Suppressor macrophage treated with lipopolysaccharide for 4 hours (primary cell): ENCODE measurements around the gene ZNF695.
"Not testable (repeated sequence)": the region's sequence is repeated elsewhere in the genome, so short reads cannot be mapped to it uniquely, and the experiment has no call there.

Source experiments
- DNase-seq: peaks from one replicate; pipeline ENCODE4 v3.0.0-alpha.2; 2020

ZNF695 gene

DNA sequence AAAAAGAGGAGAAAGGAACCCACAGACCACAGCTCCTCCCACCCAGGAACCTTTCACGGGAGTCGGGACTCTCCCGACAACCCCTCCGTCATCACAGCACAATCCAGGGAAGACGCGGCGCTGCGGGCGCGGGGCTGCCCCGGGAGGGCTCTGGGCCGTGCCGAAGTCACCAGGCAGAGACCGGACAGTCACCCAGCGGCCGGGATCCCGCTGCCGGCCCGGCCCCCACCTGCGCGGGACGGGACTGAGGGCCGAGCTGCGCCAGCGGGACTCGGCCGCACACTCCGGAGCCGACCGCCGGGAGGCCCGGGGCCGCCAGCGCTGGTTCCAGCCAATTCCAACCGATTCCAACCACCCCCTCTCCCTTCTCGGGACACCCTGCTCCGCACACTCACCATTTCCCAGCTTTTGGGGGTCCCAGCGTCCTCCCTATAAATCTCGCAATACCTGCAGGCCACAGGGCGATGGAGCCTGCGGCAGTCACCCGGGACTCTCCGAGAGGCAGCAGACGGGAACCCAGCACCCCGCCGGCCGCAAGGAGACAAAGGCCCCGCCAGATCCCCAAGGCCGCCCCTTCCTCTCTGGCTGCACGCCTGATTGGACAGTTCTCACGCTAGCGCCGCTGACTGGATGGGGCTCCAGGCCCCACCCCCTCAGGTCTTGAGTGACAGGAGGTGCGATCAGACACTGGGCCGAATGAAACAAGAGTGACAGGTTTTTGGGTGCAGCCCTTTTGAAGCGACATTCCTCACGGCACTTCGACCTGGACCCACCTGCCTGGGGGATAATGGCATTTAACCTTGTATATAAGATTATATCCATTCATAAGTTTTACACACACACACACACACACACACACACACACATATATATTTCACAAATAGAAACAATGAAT lies at the start of gene ZNF695:
Gene ZNF695 (minus strand): TSS at position 547 of the 895 bp plus-strand sequence. CDS start 149 bp downstream, at position 398.
- peak; percentile 93 for DNase-seq

DNA sequence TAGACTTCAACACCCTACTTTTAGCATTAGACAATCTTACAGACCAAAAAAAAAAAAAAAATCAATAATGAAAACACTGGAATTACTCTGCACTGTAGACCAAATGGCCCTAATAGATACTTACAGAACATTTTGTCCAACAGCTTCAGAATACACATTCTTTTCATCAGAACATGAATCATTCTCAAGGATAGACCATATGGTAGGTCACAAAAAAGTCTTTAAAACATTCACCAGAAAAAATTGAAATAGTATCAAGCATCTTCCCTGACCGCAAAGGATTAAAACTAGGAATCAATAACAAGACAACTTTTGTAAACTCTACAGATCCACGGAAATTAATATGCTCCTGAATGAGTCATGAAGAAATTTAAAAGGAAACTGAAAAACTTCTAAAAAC lies 48.2 kb upstream of the ZNF695 start:
- DNase-seq, result no peak

DNA sequence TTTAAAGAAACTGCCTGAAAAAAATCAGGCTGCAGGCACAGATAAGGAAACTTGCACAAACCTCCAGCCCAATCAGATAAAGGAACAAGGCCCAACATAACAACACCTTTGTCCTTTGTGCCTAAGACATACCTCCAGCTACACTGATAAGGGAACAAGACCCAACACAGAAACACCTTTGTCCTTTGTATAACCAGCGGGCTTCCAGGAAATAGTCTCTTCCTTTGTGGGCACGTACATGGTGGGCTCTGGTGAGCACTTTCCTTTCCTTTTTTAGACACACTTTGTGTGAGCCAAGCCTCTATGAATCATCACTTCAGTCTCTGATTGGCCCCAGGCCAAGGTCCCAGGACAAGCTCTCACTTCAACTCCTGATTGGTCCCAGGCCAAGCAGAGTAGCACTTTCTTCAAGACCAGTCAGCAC lies 47.1 kb upstream of the ZNF695 start:
- no peak for DNase-seq

DNA sequence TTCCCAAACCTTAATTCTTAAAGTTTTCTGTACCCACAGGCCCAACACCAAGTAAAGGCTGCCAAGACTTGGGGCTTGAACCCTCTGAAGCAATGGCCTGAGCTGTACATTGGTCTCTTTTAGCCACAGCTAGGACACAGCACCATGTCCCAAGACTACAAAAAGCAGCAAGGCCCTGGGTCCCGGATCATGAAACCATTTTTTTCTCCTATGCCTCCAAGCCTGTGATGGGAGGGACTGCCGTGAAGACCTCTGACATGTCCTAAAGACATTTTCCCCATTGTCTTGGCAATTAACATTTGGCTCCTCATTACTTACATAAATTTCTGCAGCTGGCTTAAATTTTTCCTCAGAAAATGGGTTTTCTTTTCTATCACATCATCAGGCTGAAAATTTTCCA lies 39.8 kb upstream of the ZNF695 start:
- DNase-seq, result no peak

DNA sequence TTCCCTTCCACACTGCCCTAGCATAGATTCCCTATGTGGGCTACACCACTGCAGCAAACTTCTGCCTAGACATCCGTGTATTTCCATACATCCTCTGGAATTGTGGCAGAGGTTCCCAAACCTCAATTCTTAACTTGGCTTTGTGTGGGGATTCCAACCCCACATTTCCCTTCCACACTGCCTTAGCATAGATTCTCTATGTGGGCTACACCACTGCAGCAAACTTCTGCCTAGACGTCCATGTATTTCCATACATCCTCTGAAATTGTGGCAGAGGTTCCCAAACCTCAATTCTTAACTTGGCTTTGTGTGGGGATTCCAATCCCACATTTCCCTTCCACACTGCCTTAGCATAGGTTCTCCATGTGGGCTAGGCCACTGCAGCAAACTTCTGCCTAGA lies 39.4 kb upstream of the ZNF695 start:
- no peak for DNase-seq

DNA sequence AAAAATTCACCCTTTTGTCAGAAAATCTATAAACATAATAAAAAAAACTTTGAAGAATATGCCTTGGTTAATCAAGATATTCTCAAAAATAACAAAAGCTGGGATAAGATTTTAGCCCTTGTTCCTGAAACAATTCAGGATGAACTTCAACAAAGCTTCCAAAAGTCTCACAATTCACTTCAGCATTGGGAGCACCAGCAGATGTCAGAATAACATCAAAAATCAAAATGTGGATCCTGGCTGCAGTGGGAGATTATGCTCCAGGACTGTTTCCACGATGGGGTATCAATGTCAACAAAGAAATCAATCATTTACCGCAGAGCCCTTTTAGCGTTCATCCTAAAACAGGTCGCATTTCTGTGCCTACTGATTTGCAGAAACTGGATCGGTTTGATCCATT lies 35.5 kb upstream of the ZNF695 start:
- DNase-seq, result no peak

DNA sequence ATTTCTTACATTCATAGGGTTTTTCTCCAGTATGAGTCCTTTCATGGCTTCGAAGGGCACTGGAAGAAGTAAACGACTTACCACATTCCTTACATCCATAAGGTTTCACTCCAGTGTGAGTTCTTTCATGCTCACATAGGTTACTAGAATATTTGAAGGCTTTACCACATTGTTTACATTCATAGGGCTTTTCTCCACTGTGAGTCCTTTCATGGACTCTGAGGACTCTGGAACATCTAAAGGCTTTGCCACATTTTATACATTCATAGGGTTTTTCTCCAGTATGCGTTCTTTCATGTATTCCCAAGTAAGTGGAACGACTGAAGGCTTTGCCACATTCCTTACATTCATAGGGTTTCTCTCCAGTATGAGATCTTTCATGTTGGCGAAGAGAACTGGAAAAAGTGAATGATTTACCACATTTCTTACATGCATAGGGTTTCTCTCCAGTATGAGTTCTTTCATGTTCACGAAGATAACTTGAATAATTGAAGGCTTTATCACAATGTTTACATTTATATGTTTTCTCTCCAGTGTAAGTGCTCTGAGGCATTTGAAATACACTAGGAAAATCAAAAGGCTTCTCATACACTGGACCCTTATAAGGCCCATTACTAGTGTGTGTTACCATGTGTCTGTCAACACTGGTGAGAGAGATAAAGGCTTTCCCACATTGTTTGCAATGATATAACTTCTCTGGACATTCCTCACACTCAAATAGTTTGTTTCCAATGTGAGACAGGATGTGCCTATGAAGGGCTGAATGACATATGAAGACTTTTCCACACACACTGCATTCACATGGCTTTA lies 29.9 kb upstream of the ZNF695 start:
- DNase-seq, result no peak

DNA sequence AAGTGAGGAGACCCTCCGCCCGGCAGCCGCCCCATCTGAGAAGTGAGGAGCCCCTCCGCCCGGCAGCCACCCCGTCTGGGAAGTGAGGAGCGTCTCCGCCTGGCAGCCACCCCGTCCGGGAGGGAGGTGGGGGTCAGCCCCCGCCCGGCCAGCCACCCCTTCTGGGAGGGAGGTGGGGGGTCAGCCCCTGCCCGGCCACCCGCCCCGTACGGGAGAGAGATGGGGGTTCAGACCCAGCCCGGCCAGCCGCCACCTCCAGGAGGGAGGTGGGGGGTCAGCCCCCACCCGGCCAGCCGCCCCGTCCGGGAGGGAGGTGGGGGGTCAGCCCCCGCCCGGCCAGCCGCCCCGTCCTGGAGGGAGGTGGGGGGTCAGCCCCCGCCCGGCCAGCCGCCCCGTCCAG lies 24.4 kb upstream of the ZNF695 start:
- DNase-seq, result not testable (repeated sequence)

DNA sequence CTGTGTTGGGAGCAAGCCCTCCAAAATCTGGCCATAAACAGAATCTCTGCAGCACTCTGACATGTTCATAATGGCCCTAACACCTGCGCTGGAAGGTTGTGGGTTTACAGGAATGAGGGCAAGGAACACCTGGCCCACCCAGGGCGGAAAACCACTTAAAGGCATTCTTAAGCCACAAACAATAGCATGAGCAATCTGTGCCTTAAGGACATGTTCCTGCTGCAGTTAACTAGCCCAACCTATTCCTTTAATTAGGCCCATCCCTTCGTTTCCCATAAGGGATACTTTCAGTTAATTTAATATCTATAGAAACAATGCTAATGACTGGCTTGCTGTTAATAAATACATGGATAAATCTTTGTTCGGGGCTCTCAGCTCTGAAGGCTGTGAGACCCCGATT lies 16.8 kb upstream of the ZNF695 start:
- DNase-seq, result not testable (repeated sequence)

DNA sequence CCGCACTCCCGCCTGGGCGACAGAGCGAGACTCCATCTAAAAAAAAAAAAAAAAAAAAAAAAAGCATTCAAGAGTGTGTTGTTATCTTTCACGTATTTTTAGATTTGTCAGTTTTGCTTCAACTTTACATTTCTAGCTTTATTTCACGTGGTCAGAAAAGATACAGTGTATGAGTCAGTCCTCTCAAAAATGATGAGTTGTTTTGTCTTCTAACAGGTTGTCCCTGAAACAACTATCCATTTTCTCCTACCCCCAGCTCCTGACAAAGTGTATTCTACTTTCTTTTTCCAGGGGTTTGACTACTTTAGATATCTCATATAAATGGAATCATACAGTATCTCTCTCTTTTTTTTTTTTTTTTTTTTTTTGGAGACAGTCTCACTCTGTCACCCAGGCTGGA lies 5.5 kb upstream of the ZNF695 start:
- no peak for DNase-seq

DNA sequence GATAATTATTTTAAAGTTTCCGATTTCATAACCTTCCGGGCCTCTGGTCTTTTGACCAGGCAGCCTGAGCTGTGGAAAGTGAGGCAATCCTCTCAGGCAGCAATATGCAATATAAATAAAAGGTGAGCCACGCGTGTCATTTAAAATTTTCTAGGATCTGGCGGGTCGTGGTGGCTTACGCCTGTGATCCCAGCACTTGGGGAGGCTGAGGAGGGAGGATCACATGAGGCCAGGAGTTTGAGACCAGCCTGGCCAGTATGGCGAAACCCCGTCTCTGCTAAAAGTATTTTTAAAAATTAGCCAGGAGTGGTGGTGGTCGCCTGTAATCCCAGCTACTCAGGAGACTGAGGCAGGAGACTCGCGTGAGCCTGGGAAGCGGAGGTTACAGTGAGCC lies 546 bp upstream of the ZNF695 start:
- DNase-seq, result no peak

DNA sequence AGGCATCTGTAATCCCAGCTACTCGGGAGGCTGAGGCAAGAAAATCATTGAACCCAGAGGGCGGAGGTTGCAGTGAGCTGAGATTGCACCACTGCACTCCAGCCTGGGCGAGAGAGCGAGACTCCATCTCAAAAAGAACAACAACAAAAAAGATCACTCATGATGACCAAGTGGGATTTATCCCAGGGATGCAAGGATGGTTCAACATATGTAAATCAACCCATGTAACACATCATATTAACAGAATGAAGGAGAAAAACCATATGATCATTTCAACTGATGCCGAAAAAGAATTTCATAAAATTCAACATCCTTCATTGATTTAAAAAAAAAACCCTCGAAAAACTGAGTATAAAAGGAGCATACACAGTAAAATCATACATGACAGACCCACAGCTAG lies 3.8 kb downstream of the ZNF695 start:
- not testable (repeated sequence) for DNase-seq

DNA sequence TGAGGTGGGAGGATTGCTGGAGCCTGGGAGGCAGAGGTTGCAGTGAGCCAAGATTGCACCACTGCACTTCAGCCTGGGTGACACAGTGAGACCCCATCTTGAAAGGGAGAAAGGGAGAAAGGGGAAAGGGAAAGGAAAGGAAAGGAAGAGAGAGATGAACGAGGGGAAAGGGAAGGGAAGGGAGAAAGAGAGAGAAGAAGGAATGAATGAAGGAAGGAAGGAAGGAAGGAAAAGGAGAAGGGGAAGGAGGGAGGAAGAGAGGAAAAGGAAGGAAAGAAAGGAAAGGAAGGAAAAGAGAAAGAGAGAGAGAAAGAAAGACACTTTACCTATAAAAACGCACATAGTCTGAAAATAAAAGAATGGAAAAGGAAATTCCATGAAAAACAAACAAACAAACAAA lies 18.0 kb downstream of the ZNF695 start:
- DNase-seq, result no peak

DNA sequence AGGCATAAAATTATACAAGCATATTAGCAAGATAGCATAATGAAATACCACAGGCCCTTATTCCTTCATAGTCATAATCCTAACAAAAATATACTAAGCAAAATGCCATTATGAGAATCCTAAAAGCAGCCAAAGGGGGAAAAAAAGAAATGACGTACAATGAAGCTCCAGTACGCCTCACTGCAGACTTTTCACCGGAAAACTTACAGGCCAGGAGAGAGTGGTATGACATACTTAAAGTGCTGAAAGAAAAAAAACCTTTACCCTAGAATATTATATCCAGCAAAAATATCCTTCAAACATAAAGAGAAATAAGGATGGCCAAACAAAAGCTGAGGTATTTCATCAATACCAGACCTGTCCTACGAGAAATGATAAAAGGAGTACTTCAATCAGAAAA lies 19.5 kb downstream of the ZNF695 start:
- no peak for DNase-seq

DNA sequence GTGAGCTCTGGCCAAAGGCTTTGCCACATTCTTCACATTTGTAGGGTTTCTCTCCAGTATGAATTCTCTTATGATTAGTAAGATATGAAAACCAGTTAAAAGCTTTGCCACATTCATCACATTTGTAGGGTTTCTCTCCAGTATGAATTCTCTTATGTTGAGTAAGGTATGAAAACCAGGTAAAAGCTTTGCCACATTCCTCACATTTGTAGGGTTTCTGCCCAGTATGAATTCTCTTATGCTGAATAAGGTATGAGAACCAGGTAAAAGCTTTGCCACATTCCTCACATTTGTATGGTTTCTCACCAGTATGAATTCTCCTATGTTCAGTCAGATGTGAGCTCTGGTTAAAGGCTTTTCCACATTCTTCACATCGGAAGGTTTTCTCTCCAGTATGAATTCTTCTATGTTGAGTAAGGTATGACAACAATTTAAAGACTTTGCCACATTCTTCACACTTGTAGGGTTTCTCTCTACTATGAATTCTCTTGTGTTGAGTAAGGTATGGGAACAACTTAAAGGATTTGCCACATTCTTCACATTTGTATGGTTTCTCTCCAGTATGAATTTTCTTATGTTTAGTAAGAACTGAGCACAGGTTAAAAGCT lies 20.7 kb downstream of the ZNF695 start:
- no peak for DNase-seq

DNA sequence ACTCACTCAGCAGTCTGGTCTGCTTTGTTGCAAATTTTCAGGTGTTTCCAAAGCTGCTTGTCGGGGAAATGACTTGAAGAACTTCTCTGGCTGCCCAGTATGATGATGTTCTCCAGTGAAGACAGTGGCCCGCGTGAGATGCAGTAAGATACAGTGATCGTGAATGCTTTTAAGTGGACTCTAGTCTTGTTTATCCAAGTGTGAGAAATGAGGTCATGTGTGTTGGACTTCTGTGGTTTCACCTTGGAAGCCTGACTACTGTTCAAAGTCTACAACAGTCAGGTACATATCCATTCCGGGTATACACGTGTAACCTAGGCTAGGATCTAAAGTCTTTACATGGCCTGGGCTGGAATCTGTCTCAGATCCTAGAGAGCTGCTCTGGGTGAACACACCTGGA lies 29.1 kb downstream of the ZNF695 start:
- DNase-seq, result no peak

DNA sequence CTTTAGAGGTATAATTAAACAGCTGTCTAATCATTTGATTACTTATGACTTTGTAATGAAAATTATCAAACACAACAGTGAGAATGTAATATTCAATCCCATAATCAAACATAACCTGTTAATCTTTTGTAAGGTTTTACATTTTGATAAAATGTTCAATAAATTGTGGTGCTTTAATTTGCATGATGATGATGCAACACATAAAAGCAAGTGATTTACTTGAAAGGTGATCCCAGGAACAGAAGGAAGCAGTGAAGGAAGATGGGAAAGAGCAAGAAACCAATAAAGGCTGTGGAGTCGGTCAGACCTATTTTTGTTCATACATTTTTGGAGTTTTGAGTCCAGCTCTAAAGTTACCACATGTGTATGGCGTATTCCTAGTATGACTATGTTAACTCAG lies 29.6 kb downstream of the ZNF695 start:
- no peak for DNase-seq

DNA sequence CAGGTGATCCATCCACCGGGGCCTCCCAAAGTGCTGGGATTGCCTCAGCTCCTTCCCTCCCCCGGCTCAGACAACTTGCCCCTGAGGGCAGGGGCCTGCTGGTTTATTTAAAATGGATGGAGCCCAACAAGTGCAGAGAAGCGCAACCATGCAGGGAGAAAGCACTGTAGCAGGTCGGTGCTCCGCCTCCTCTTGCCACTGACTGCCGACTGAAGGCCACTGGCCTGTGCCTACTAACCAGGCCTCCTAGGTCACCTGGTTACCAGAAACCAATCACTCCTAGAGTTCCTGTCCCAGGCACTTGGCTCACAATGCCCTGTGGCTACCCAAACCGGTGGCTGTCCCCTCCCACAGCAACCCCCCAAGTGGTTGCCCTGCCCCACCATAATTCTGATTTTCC lies 35.9 kb downstream of the ZNF695 start:
- DNase-seq, result no peak

DNA sequence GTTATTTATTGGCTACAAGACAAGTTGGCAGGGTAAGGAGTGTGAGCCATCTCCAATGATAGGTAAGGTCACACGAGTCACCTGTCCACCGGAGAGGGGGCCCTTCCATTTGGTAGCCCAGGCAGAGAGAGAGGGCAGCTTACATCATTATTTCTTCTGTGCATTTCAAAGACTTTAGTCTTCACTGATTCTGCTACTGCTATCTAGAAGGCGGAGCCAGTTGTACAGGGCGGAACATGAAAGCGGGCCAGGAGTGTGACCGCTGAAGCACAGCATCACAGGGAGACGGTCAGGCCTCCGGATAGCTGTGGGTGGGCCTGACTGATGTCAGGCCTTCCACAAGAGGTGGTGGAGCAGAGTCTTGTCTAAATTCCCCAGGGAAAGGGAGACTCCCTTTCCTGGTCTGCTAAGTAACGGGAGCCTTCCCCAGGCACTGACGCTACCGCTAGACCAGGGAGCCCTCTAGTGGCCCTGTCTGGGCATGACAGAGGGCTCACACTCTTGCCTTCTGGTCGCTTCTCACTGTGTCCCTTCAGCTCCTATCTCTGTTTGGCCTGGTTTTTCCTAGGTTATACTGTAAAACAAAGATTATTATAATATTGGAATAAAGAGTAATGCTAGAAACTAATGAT lies 36.7 kb downstream of the ZNF695 start:
- peak; percentile 49 for DNase-seq

DNA sequence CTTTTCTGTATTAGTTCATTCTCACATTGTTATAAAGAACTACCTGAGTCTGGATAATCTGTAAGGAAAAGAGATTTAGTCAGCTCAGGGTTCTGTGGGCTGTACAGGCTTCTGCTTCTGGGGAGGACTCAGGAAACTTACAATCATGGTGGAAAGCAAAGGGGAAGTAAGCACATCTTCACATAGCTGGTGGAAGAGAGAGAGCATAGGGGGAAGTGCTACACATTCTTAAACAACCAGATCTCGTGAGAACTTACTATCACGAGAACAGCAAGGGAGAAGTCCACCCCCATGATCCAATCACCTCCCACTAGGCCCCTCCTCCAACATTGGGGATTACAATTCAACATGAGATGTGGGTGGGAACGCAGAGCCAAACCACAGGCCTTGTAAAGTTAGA lies 38.2 kb downstream of the ZNF695 start:
- no peak for DNase-seq

DNA sequence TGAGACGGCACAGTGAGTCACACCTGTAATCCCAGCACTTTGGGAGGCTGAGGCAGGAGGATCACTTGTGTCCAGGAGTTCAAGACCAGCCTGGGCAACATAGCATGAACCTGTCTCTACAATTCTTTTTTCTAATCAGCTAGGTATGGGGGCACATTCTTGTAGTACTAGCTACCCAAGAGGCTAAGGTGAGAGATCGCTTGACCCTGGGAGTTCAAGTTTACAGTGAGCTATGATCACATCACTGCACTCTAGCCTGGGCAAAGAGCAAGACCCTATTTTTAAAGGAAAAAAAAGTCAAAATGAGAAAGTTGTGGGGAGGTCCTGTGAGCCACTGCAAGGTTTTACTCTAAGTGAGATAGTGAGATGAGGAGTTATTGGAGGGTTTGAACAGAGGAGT lies 41.4 kb downstream of the ZNF695 start:
- no peak for DNase-seq

DNA sequence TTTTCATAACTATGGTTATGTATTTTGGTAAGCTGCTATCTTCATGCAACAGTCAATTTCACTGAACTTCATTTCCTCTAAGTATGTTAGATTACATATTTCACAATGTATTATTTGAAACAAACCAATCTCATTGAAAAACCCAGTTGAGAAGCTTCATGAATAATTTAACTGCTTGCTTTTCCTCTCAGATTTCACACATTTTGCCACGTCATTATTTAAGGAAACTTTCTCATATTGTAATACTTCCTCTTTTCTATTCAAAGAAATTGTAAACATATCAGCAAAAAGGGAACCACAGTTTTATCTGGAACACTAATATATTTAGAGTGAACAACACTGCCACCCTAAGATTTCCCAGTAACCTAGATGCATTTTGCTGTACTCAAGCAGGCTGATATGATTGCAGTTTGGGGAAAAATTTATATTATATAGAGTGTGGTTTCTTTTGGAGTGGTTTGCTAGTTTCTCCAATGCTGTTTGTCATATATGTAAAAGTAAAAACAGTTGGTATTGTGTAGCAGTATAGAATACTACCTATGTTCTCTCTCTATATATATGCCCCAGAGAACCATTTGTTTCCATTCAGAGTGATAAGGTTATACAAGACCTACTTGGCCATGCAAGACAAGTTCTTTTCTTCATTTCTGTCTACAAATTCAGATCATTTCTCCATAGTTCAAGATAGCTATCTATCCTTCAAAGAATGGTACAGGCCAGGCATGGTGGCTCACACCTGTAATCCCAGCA lies 47.7 kb downstream of the ZNF695 start:
- DNase-seq, result peak; percentile 91
